Hepatocyte (in vitro differentiated cells): ENCODE measurements around the gene GFER. TPM values are rescaled to one million over a fixed set of nuclear protein-coding genes. Genes with fewer than 3 reads are reported as not detected.
A peak's percentile ranks its signal among the peaks of the same experiment; 100 is the strongest.

Source experiments
- DNase-seq: peaks from one replicate; pipeline ENCODE4 v3.0.0-alpha.2; 2016; ENCODE audit warnings: low spot score
- H2AFZ ChIP-seq: fragments of 200-600 bp; sonication (generic); 2 replicates; pipeline ENCODE4 v1.6.0; 2016; ENCODE audit warnings: antibody characterized with exemption, mild to moderate bottlenecking
- H3K27ac ChIP-seq: fragments of 200-600 bp; sonication (generic); 2 replicates; pipeline ENCODE4 v1.5.1; 2016; ENCODE audit warnings: mild to moderate bottlenecking
- H3K27me3 ChIP-seq: fragments of 200-600 bp; sonication (generic); 2 replicates; pipeline ENCODE4 v1.6.1; 2016
- H3K36me3 ChIP-seq: fragments of 200-600 bp; sonication (generic); replicated peaks from 2 replicates; pipeline ENCODE4 v1.5.1; 2016; ENCODE audit warnings: low read depth; ENCODE audit not compliant: insufficient read depth
- H3K4me1 ChIP-seq: fragments of 200-600 bp; sonication (generic); 2 replicates; pipeline ENCODE4 v1.5.1; 2016; ENCODE audit warnings: mild to moderate bottlenecking, moderate library complexity; ENCODE audit not compliant: insufficient read depth
- H3K4me2 ChIP-seq: fragments of 200-600 bp; sonication (generic); 2 replicates; pipeline ENCODE4 v1.6.0; 2016
- H3K4me3 ChIP-seq: fragments of 200-600 bp; sonication (generic); 2 replicates; pipeline ENCODE4 v1.5.1; 2016; ENCODE audit warnings: mild to moderate bottlenecking
- H3K79me2 ChIP-seq: fragments of 200-600 bp; sonication (generic); 2 replicates; pipeline ENCODE4 v1.6.0; 2017; ENCODE audit warnings: mild to moderate bottlenecking
- H3K9me2 ChIP-seq: fragments of 200-600 bp; sonication (generic); replicated peaks from 2 replicates; pipeline ENCODE4 v1.6.0; 2017; ENCODE audit warnings: mild to moderate bottlenecking; ENCODE audit not compliant: insufficient read depth
- H3K9me3 ChIP-seq: fragments of 200-600 bp; sonication (generic); 2 replicates; pipeline ENCODE4 v1.5.1; 2016; ENCODE audit warnings: low read depth, mild to moderate bottlenecking
- H4K20me1 ChIP-seq: fragments of 200-600 bp; sonication (generic); 2 replicates; pipeline ENCODE4 v1.6.0; 2016; ENCODE audit warnings: mild to moderate bottlenecking; ENCODE audit not compliant: insufficient read depth, poor library complexity, severe bottlenecking
- EZH2 ChIP-seq: fragments of 200-600 bp; sonication (generic); IDR thresholded peaks from 2 replicates; pipeline ENCODE4 v1.6.1; 2016; ENCODE audit warnings: antibody characterized with exemption, mild to moderate bottlenecking, borderline replicate concordance
- EZH2phosphoT487 ChIP-seq: fragments of 200-600 bp; sonication (generic); IDR thresholded peaks from one replicate; pipeline ENCODE4 v1.6.1; 2018; ENCODE audit warnings: antibody characterized with exemption, mild to moderate bottlenecking, low read depth, moderate library complexity; ENCODE audit not compliant: unreplicated experiment, severe bottlenecking
- WGBS: methylation state at CpG from one replicate; pipeline ENCODE4 v1.1.6; 2016; ENCODE audit warnings: low lambda C conversion rate; ENCODE audit errors: missing lambda C conversion rate; 5-methylcytosine and 5-hydroxymethylcytosine counted together
- polyA plus RNA-seq: library from polyadenylated mRNA; unstranded; fragments of >200 nt; fragmentation: Nextera tagmentation; extraction: Ambion mirVana; gene quantifications from 2 replicates; pipeline ENCODE4 v1.2.1, GENCODE V29; 2016
- total RNA-seq: library from RNA; depleted of rRNA; stranded (reverse); fragments of >200 nt; gene quantifications from 2 replicates; pipeline ENCODE4 v1.2.3, GENCODE V29; 2014
- TF ChIP-seq, protein P1 (sequence below): fragments of 200-600 bp; sonication (generic); IDR thresholded peaks from 2 replicates; pipeline ENCODE4 v1.5.1; 2016; ENCODE audit warnings: antibody characterized with exemption, mild to moderate bottlenecking; ENCODE audit not compliant: poor library complexity

The GFER gene
- total RNA-seq (34.0 and 34.9 TPM in 2 replicates), polyA plus RNA-seq (44.0 and 56.8 TPM in 2 replicates)

DNA sequence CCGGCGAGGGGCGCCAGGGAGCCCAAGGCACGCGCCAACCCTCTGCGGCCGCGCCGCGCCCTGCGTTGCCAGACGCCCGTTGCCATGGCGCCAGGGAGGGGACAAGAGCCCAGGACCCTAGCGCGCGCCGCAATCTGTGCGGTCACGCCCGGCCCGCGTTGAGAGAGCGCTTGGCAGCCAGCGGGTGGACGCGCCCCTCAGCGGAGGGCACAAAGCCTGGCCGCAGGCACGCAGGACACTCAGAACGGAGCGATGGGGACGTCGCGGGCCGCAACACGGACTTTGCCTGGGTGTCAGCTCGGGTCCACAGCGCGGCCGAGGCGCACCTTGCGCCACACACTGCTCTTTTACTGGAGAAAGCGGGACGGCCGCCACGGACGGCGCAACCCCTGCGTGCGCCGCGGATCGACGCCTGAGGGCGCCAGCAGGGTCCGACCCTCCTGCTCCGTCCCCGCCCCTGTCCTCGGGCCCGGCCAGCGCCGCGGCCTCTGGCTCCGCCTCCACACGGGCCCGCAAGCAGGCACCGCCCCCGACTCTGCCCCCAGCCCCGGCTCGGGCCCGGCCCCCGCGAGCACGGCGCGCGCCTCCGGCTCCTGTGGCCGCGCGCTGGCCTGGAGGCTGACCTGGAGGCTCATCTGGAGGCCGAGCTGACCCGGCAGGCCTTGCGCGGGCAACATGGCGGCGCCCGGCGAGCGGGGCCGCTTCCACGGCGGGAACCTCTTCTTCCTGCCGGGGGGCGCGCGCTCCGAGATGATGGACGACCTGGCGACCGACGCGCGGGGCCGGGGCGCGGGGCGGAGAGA lies at the start of gene GFER:
TSS of gene GFER (plus strand) at position 650 of the 803 bp plus-strand sequence. CDS start at position 676, 26 bp downstream.
- peaks cover 22% of the 10 kb centered on the region for H3K79me2 ChIP-seq
- H3K4me2 ChIP-seq = peak within 1 kb of the TSS; percentile 96
- under 1% methylated on average over 60 of the region's 109 CpGs for WGBS
- no peaks in the 10 kb centered on the region for H3K9me2 ChIP-seq
- H3K9me3 ChIP-seq = no peaks in the 10 kb centered on the region
- no peaks in the 10 kb centered on the region for H3K36me3 ChIP-seq
- peaks cover 3% of the 10 kb centered on the region for H4K20me1 ChIP-seq
- peaks cover 29% of the 10 kb centered on the region for H3K4me1 ChIP-seq
- TF ChIP-seq EZH2phosphoT487 = no peak
- TF ChIP-seq, protein P1, sequence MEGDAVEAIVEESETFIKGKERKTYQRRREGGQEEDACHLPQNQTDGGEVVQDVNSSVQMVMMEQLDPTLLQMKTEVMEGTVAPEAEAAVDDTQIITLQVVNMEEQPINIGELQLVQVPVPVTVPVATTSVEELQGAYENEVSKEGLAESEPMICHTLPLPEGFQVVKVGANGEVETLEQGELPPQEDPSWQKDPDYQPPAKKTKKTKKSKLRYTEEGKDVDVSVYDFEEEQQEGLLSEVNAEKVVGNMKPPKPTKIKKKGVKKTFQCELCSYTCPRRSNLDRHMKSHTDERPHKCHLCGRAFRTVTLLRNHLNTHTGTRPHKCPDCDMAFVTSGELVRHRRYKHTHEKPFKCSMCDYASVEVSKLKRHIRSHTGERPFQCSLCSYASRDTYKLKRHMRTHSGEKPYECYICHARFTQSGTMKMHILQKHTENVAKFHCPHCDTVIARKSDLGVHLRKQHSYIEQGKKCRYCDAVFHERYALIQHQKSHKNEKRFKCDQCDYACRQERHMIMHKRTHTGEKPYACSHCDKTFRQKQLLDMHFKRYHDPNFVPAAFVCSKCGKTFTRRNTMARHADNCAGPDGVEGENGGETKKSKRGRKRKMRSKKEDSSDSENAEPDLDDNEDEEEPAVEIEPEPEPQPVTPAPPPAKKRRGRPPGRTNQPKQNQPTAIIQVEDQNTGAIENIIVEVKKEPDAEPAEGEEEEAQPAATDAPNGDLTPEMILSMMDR = peak; percentile 38
- H3K27me3 ChIP-seq = peaks cover 40% of the 10 kb centered on the region
- H3K27ac ChIP-seq = peak within 1 kb of the TSS; percentile 96
- peak; percentile 96 for DNase-seq
- peak within 1 kb of the TSS; percentile 93 for H2AFZ ChIP-seq
- peak within 1 kb of the TSS; percentile 96 for H3K4me3 ChIP-seq

DNA sequence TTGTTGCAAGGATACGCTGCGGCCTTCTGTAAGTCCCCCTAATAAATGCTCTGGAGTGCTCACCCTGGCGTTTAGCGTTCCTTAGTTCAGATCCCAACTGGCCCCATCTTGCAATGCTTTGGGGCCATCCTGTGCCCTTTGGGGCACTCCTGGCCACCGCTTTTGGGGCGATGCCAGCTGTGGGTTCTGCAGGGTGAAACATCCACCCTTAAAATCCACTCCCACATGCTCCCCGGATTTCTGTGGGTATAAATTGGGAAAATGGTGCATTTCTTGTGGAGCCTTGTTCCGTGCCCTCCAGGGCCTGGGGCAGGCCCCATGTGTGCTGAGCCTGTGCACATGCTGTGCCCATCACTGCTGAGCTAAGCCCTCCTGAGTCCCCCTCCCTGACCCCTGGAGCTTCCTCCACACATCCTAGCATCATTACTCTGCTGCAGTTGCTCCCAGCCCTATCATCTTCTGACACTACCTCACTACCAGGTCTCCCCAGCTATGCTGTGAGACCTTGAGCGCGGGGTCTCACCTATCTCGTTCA lies 47.0 kb upstream of the GFER start:
- no peak overlapping the region for H3K4me3 ChIP-seq
- H3K9me3 ChIP-seq = no peaks in the 10 kb centered on the region
- H3K36me3 ChIP-seq = no peaks in the 10 kb centered on the region
- H3K27me3 ChIP-seq = no peaks in the 10 kb centered on the region
- H3K4me1 ChIP-seq = peaks cover 19% of the 10 kb centered on the region
- no peak for DNase-seq
- no peak overlapping the region for H2AFZ ChIP-seq
- no peak overlapping the region for H3K4me2 ChIP-seq
- no peaks in the 10 kb centered on the region for H3K9me2 ChIP-seq
- no peaks in the 10 kb centered on the region for H4K20me1 ChIP-seq
- H3K27ac ChIP-seq = no peak overlapping the region
- TF ChIP-seq EZH2phosphoT487 (no peak), EZH2 (no peak)
- TF ChIP-seq, protein P1 = no peak
- 94% methylated on average over 11 of the region's 11 CpGs for WGBS
- H3K79me2 ChIP-seq = peaks cover 1% of the 10 kb centered on the region

DNA sequence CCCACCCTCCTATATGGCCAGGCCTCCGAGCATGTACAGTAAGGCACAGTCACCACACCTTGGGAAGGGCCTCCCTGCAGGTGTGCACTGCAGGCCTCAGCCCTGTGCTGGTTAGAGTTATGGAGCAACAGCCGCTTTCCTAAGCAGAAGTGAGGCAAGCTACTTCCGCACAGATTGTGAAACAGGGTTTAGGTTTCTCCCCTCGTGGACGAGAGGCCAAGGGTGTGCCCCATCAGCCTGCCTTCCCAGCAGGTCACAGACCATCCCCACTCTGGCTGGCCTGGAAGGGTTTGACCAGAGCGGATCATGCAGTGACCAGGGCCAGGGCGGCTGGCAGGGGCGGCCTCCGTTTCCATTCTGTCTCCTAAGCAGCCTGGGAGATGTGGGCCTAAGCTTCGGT lies 45.7 kb upstream of the GFER start:
- Histone ChIP-seq H2AFZ (no peak overlapping the region), H3K79me2 (peaks cover 10% of the 10 kb centered on the region), H3K9me2 (no peaks in the 10 kb centered on the region), H3K27ac (no peak overlapping the region), H3K9me3 (no peaks in the 10 kb centered on the region), H3K4me1 (peaks cover 24% of the 10 kb centered on the region), H3K4me3 (no peak overlapping the region), H4K20me1 (no peaks in the 10 kb centered on the region), H3K27me3 (no peaks in the 10 kb centered on the region), H3K4me2 (no peak overlapping the region), H3K36me3 (no peaks in the 10 kb centered on the region)
- DNase-seq = no peak
- TF ChIP-seq EZH2 = no peak
- TF ChIP-seq, protein P1 = no peak
- TF ChIP-seq EZH2phosphoT487 = no peak
- WGBS = 94% methylated on average over 10 of the region's 10 CpGs
